ENCODE data around the gene ZNF423.
"Not testable (repeated sequence)": the region's sequence is repeated elsewhere in the genome, so short reads cannot be mapped to it uniquely, and the experiment has no call there.

Gene ZNF423

DNA sequence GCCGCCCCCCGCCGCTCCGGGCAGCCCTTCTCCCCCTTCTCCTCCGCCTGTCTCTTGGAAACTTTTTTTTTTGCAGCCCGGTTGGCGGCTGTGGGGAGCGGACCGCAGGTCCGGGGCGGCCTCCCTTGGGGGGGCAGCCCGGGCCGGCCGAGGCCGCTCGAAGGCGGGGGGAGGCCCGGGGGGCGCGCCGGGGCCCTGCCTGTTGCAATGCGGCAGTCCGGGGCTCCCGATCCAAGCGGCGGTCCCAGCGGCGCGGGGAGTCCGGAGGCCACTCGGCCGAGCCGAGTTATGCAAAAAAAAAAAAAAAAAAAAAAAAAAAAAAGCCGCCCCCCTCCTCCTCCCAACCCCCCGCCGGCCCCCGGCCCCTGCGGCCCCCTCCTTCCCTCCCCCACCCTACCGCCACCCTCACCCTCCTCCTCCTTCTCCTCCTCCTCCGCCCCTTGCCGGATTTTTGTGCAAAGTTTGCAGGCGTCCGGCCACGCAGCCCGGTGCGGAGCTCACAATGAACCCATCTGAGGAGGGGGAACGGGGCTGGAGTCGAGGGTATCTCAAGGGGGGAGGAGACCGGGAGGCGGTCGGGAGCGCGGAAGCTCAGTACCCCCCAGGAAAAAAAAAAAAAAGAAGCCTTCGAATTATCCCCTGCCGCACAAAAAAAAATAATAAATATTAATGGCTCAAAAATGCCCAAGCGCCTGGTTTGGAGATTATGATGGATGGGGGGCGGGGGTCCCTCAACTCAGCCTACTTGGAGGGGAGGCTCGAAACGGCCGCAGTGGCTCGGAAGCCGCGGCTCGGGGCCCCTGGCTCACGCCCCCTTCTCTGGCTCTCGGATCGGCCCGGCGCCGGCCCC lies at the start of gene ZNF423:
Gene ZNF423, minus strand, starts transcription at position 291 of the 850 bp plus-strand sequence. CDS start 338 bp downstream, outside the sequence.
- no peak for DNase-seq (ENCODE audit: low read depth in 1 of 2, low spot score in 1 of 2)

DNA sequence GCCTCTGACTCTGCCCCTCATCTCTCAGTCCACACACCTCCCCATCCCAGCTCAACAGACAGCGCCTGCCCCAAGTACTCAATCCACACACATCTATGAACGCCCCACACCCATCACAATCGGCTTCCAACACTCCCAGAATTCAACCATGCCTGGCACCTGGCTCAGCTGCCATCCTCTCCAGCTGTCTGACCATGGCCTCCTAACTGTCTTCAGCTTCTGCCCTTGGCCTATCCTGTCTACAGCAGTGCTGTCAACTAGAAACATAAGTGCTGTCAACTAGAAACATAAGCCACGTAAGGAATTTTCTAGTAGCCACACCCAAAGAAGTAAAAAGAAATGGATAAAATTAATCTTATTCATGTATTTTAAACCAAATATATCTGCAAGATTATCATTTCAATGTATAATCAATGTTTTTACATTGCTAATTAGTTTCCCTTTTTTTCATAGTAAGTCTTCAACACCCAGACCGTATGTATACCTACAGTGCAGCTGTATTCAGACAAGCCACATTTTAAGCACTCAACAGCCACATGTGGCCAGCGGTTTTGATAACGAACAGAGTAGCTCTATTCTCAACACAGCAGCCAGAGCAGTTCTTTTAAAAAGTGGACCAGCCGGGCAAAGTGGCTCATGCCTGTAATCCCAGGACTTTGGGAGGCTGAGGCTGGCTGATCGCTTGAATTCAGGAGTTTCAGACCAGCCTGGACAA lies 48.6 kb upstream of the ZNF423 start:
- no peak for DNase-seq (ENCODE audit: low read depth in 1 of 2, low spot score in 1 of 2)

GRCh38 chr16:49902908-49903307 lies 47.0 kb upstream of the ZNF423 start:
- DNase-seq (ENCODE audit: low read depth in 1 of 2, low spot score in 1 of 2) = no peak

GRCh38 chr16:49901711-49902110 lies 45.8 kb upstream of the ZNF423 start:
- DNase-seq (ENCODE audit: low read depth in 1 of 2, low spot score in 1 of 2) = no peak

DNA sequence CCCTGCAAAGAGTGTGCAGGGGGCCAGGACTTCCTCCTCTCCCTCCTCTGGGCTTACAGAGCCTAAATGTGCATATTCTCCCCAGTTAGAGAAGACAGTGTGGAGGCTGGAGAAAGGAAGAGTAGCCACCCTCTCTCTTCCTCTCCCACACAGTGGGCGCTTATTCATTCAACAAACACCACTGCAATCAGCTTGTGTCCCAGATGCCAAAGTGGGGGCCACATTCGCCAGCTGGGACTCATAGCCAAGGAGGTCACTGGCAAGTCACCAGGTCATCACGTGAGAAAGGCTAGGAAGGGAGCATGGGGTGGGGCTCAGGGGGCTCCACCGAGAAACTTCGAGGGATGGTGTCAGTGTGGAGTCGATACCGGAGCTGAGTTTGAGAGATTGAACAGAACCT lies 45.0 kb upstream of the ZNF423 start:
- no peak for DNase-seq (ENCODE audit: low read depth in 1 of 2, low spot score in 1 of 2)

- DNase-seq (ENCODE audit: low read depth in 1 of 2, low spot score in 1 of 2) = no peak
Observed at GRCh38 chr16:49899991-49900695, 44.2 kb upstream of the ZNF423 start.

DNA sequence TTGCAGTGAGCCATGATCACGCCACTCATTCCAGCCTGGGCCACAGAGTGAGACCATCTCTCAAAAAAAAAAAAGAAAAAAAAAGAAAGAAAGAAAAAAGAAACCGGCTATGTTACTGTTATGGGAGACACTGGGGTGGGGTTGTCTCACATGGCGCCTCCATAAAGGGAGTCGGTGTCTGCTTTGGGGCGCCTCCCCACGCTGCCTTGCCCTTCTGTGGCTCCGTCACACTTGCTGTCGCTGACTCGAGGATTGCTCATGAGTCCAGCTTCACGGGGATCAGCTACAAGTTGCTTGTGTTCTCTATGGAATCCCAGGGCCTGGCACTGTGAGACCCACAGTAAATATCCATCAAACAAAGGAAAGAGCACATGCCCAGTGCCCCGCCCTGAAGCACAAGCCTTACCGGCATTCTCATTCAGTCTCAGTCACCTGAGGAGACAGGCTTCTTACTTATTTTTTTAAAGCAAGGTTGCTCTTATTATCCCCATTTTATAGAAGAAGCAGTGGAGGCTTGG lies 40.6 kb upstream of the ZNF423 start:
- DNase-seq (ENCODE audit: low read depth in 1 of 2, low spot score in 1 of 2) = no peak

DNA sequence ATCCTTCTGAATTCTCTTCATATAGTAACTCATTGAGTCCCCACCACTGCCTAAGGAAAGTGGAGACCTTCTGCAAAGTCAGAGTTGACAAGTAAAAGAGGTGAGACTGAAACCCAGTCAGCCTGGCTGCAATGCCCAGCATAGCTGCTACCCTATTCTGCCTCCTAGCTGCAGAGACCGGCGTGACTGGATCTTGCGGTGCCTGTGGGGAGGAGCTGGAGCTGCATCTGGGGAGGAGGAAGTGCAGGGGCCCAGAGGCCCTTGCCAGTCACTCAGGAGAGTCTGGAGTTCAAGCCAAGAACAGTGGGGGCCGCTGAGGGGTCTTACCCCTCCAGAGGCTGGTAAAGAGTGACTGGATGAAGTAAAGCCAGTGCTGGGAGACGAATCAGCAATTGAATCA lies 35.0 kb upstream of the ZNF423 start:
- DNase-seq (ENCODE audit: low read depth in 1 of 2, low spot score in 1 of 2) = no peak

DNA sequence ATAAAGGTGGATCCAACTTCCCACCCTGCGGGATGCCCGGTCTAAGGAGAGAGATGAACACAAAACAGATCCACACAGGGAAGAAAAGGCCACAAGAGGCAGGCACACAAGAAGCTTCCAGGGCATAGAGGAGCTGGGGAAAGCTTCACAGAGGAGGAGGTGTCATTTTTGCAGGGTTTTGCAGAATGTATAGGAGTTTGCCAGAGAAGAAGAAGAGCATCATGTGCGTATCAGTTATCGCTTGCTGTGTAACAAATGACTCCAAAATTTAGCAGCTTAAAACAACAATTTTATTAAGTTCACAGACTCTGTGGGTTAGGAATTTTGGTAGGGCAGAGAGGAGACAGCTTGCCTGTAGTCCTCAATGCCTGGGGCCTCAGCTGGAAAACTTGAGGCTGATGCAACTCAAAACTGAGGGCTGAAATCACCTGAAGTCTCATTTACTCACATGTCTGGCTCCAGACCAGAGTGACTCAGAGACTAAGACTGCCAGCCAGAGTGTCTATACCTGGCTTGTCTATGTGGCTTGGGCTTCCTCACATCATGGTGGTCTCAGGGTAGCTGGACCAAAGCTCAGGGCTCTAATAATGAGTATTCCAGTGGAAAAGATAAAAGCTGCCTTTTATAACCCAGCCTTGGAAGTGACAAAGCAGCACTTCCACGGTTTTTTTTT lies 33.9 kb upstream of the ZNF423 start:
- DNase-seq (ENCODE audit: low read depth in 1 of 2, low spot score in 1 of 2) = no peak

DNA sequence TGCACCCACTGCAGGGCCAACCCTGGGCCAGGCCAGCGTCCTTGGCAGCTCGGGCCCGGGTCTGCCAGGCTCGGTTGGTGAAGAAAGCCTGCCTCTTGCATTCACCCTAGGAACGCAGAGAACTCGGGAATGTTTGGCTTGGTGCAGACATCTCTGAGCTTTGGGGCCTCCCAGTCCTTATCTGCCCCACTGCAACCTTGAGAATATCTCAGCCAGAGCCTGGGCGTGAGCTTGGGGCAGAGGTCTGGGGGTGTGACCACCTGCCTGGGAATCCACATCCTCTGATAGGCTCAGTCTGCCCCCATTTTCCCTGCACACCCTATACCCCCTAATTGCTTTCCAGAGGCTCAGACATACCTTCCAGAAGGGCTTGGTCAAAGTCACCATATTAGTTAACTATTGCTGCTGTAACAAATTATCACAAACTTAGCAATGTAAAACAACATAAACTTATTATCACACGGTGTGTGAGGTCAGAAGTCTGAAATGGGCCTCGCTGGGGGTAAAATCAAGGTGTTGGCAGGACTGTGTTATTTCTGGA lies 30.7 kb upstream of the ZNF423 start:
- no peak for DNase-seq (ENCODE audit: low read depth in 1 of 2, low spot score in 1 of 2)

DNA sequence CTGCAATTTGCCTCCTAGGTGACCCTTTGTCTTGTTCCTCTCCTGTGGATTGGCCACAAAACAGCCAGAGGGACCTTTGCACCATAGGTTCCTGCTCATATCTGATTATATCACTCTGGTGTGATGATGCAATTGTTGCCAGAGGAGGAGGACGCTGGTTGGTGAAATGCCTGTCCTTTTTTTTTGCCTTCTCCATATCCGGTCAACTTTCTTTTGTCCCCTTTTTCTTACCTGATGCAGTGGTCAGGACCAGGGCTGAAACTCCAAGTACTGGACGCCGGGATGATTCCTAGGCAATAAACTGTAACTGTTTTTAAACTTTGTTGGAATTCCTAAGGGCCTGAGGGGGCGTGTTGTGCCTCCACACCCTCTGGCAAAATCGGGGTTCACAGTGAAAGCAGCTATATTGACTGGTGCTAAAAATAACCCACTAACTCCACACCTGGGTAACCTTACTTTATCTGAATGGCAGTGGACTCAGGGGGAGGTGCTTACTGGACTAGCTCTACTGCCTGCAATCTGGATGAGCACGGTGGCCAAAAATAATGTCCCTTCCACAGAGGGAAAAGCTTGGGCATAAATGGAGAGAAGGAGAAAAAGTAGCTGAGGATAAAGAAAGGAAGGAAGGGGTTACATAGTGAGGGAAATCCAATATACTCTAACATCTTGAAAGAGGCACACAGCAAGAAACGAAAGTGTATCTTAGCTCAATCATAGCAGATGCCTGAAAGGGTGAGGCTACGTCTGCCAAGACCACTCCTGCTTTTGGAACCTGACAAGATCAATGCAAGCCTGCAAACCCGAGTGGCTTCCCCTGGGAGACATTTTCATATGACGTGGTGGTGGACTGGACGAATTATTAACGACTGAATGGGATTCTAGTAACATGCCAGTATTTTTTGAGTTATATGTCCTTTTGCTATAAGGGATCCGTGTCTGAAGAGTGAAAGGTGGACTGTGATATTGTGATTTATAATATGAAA lies 28.4 kb upstream of the ZNF423 start:
- no peak for DNase-seq (ENCODE audit: low read depth in 1 of 2, low spot score in 1 of 2)

DNA sequence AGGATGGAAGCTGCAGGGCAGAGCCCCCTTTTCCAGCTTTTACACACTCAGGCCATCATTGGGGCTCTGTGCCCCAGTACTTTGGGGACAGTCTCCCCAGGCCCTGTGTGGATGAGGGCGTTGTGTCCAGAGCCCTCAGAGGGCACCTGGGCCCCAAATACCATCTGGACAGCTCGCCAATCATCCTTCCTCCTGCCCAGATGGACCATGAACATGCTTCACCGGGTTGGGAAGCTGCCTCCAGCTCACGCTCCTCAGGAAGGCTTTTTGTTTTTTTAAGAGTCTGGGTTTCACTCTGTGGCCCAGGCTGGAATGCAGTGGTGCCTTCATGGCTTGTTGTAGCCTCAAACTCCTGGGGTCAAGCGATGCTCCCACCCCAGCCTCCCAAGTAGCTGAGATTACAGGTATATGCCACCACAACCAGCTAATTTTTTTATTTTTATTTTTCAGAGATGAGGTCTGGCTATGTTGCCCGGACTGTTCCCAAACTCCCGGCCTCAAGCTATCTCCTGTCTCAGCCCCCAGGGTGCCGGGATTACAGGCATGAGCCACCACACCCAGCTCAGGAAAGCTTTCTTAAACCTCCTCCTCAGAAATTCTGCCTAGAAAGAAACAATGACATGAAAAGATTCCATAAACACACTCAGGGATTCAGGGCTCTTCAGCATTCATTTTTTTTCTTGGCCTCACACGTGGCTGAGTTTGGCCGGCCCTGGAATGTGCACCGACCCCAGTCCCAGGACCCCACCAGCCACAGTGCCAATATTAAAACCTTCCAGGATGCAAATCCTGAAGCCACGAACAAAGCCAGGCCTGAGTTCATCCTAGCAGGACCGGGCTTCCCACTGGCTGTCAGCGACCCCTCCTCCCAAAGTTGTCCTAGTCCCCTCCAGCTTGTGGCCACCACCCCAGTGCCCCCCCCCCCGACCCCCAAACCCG lies 27.4 kb upstream of the ZNF423 start:
- no peak for DNase-seq (ENCODE audit: low read depth in 1 of 2, low spot score in 1 of 2)

DNA sequence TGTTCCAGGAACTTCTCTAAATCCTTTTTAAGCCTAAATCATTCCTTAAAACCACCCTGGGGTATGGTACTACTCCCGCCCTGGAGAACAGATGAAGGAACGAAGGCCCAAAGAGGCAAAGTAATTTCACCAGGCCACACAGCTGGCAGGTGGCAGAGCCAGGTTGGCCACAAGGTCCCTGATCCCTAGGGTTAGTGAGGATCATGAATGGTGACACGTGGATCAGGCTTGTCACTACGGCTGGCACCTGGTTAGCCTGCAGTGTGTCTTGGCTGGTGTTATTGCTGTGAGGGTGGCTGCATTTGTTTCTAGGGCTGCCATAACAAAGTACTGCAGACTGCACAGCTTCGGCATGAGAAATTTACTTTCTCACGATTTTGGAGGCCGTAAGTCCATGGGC lies 26.0 kb upstream of the ZNF423 start:
- DNase-seq (ENCODE audit: low read depth in 1 of 2, low spot score in 1 of 2) = no peak

- not testable (repeated sequence) for DNase-seq (ENCODE audit: low read depth in 1 of 2, low spot score in 1 of 2)
Observed at GRCh38 chr16:49878540-49878939, 22.6 kb upstream of the ZNF423 start.

DNA sequence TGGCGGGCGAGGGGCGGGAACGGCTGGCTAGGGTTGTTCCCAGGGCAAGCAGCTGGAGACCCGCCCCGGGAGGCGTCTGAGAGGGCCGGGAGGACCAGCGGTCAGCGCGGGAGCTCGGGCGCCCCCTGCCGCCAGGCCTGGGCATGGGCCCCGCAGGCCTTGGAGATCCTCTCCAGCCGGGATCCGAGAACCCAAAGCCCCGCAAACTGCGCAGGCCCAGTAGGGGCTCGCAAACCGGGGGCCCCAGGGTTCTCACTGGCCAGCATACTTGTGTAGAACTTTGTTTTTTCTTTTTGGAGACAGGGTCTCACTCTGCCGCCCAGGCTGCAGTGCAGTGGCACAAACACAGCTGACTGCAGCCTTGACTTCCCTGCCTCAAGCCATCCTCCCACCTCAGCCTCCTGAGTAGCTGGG lies 20.8 kb upstream of the ZNF423 start:
- DNase-seq (ENCODE audit: low read depth in 1 of 2, low spot score in 1 of 2) = no peak

GRCh38 chr16:49875806-49876715 lies 20.1 kb upstream of the ZNF423 start:
- DNase-seq (ENCODE audit: low read depth in 1 of 2, low spot score in 1 of 2) = no peak

DNA sequence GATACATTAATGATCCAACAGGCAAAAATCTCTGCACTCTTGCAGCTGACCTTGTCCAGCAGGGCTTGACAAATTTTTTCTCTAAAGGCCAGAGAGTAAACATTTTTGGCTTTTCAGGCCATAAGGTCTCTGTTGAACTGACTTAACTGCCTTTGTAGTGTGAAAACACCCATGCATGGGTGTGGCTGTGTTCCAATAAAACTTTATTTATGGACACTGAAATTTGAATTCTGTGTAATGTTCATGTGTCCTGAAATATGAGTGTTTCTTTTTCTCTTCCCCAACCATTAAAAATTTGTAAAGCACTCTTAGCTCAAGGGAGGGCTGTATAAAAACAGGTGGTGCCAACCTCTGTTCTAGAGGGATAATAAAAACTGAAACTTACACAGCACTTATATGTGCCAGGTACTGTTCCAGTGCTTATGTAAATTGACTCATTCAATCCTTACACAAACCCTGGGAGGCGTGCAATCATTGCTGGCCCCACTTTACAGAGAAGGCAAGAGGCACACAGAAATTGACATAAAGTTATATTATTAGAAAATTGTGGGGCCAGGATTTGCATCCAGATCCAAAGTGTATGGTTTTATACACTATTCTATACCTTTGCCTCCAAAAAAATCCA lies 18.8 kb upstream of the ZNF423 start:
- no peak for DNase-seq (ENCODE audit: low read depth in 1 of 2, low spot score in 1 of 2)

Data from stimulated activated CD4-positive, alpha-beta T cell treated with anti-CD3 and anti-CD28 coated beads, Interleukin-15, amount 100 ng/mL, for 1 hour (primary cell).